ENCODE data around the gene WDR1. TPM values are rescaled to one million over a fixed set of nuclear protein-coding genes. Genes with fewer than 3 reads are reported as not detected.

WDR1 gene
- total and polyA plus RNA-seq, 10 of the 15 experiments (the other 5 are each of a cell fraction or from before 2014, with no cell fraction given): 28.5 to 397 (median 290) TPM

DNA sequence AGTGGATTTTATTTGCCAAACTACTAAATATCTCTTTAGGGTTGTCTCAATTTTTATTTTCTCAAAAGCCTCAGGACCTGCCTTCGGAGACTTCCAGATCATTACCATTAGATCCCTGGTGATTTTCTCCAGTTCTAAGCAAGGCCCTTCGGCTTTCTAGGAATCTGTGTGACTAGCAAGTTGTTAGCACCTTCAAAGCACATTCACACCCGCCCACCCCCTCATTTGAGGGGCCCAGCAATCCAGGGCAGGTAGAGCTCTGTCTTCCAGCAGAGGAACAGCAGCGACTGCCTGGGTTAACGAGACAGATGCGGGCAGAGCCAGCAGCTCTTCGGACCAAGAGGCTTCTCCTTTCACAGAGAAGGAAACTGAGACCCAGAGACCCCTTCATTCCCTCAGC is 2.0 kb downstream of the WDR1 start:
- ATAC-seq: no peak
- H3K9ac ChIP-seq (ENCODE audit: control insufficient read depth, insufficient read depth, low read length): peak overlapping the region; percentile 83; the same call in 1 of the 2 replicates
- peak overlapping the region; percentile 99; the same call in 1 of the 2 replicates for H3K4me3 ChIP-seq
- SMC1A ChIA-PET (ENCODE audit: uncharacterized antibody, unreplicated experiment): interaction anchor here (0.7 kb wide), 1 partner anchor 360 kb away, joined by 3 read pairs; no protein-coding TSS in a partner anchor
- no peak overlapping the region for H2AFZ ChIP-seq (ENCODE audit: control insufficient read depth, low read depth, low read length)
- CTCF ChIA-PET: interaction anchor here (1.0 kb wide), 1 partner anchor 289 kb away, joined by 3 read pairs; no protein-coding TSS in a partner anchor
- H3K4me1 ChIP-seq (ENCODE audit: control insufficient read depth, insufficient read depth, low read length): peaks cover 22% of the 10 kb centered on the region
- H3K36me3 ChIP-seq (ENCODE audit: control insufficient read depth in 2 of 2, insufficient read depth in 2 of 2, low read length in 1 of 2): peaks cover 26 to 29% of the 10 kb centered on the region in 2 experiments
- H3K4me2 ChIP-seq (ENCODE audit: control insufficient read depth, insufficient read depth): peak overlapping the region; percentile 60
- H3K9me3 ChIP-seq (replicated peaks; ENCODE audit: control insufficient read depth, insufficient read depth, low read length): no peaks in the 10 kb centered on the region
- peaks cover 67% of the 10 kb centered on the region for H3K79me2 ChIP-seq (ENCODE audit: control insufficient read depth, insufficient read depth, low read length)
- POLR2A ChIA-PET: interaction anchor here (0.8 kb wide), 1 partner anchor 30 kb away, joined by 3 read pairs; no protein-coding TSS in a partner anchor
- intact Hi-C loops (cut with micrococcal nuclease; ENCODE audit: unreplicated experiment) (no loop called here), in situ Hi-C loops (cut with MboI) (no loop called here)
- FAIRE-seq: no peak
- TF ChIP-seq NFIC (IDR thresholded peaks at IDR 0.05; ENCODE audit: low read depth, low read length) (no peak), CREB1 (IDR thresholded peaks at IDR 0.05; ENCODE audit: low read depth) (no peak), PML (IDR thresholded peaks at IDR 0.05; ENCODE audit: low read length) (no peak), RAD51 (IDR thresholded peaks at IDR 0.05) (no peak), ZSCAN29 (IDR thresholded peaks at IDR 0.05) (no peak), POLR2A (IDR thresholded peaks at IDR 0.05; ENCODE audit: low read depth, low read length) (peak; percentile 31; the same call in 1 of the 2 replicates)
- TF ChIP-seq, protein P1, sequence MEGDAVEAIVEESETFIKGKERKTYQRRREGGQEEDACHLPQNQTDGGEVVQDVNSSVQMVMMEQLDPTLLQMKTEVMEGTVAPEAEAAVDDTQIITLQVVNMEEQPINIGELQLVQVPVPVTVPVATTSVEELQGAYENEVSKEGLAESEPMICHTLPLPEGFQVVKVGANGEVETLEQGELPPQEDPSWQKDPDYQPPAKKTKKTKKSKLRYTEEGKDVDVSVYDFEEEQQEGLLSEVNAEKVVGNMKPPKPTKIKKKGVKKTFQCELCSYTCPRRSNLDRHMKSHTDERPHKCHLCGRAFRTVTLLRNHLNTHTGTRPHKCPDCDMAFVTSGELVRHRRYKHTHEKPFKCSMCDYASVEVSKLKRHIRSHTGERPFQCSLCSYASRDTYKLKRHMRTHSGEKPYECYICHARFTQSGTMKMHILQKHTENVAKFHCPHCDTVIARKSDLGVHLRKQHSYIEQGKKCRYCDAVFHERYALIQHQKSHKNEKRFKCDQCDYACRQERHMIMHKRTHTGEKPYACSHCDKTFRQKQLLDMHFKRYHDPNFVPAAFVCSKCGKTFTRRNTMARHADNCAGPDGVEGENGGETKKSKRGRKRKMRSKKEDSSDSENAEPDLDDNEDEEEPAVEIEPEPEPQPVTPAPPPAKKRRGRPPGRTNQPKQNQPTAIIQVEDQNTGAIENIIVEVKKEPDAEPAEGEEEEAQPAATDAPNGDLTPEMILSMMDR (IDR thresholded peaks at IDR 0.05 in 2 of 3, conservative IDR thresholded peaks at IDR 0.05 in 1 of 3; ENCODE audit: control insufficient read depth in 2 of 3, extremely low read depth in 1 of 3, insufficient read depth in 1 of 3, low read depth in 3 of 3, low read length in 3 of 3): no peak
- peaks cover 19% of the 10 kb centered on the region for H4K20me1 ChIP-seq (ENCODE audit: control insufficient read depth, insufficient read depth)
- WGBS (ENCODE audit: insufficient coverage, insufficient replicate concordance, low lambda C conversion rate, missing lambda C conversion rate): 93% methylated on average over 7 of the region's 7 CpGs
- BruUV-seq (replicated peaks): no TSS peak
- H3K27ac ChIP-seq (ENCODE audit: control insufficient read depth, insufficient read depth): no peak overlapping the region
- RAD21 ChIA-PET (ENCODE audit: unreplicated experiment): interaction anchor here (1.2 kb wide), 1 partner anchor 19 kb away, joined by 3 read pairs; no protein-coding TSS in a partner anchor
- no peaks in the 10 kb centered on the region for H3K27me3 ChIP-seq (replicated peaks in 1 of 2; ENCODE audit: control insufficient read depth in 2 of 2, insufficient read depth in 2 of 2, low read length in 1 of 2)
- DNase-seq (ENCODE audit: low read depth, low spot score): no peak

All from GM12878 (cell line).